IPS-18c (cell line): ENCODE data around the gene KRTAP9-8.
"Not testable (repeated sequence)": the region's sequence is repeated elsewhere in the genome, so short reads cannot be mapped to it uniquely, and the experiment has no call there.

Source experiments
- H3K4me3 ChIP-seq: 2 replicates; pipeline ENCODE4 v1.7.0; 2013; ENCODE audit warnings: low read depth, mild to moderate bottlenecking, low read length, moderate library complexity; ENCODE audit not compliant: insufficient read depth
- H3K9me3 ChIP-seq: one replicate; pipeline ENCODE4 v1.6.1; 2013; ENCODE audit warnings: mild to moderate bottlenecking, low read length, moderate library complexity; ENCODE audit not compliant: control insufficient read depth, insufficient read depth

Gene KRTAP9-8, protein sequence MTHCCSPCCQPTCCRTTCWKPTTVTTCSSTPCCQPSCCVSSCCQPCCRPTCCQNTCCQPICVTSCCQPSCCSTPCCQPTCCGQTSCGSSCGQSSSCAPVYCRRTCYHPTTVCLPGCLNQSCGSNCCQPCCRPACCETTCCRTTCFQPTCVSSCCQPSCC

DNA sequence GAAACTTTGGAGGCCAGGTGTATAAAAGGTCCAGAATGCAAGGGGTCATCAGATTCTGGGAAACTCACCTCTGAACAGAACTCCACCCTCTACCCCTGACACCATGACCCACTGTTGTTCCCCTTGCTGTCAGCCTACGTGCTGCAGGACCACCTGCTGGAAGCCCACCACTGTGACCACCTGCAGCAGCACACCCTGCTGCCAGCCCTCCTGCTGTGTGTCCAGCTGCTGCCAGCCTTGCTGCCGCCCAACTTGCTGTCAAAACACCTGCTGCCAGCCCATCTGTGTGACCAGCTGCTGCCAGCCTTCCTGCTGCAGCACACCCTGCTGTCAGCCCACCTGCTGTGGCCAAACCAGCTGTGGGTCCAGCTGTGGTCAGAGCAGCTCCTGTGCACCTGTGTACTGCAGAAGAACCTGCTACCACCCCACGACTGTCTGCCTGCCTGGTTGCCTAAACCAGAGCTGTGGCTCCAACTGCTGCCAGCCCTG lies at the start of gene KRTAP9-8:
Gene KRTAP9-8, plus strand, starts transcription at position 51 of the 489 bp plus-strand sequence. Its CDS starts 53 bp downstream, at position 104.
- not testable (repeated sequence) for H3K9me3 ChIP-seq, H3K4me3 ChIP-seq

DNA sequence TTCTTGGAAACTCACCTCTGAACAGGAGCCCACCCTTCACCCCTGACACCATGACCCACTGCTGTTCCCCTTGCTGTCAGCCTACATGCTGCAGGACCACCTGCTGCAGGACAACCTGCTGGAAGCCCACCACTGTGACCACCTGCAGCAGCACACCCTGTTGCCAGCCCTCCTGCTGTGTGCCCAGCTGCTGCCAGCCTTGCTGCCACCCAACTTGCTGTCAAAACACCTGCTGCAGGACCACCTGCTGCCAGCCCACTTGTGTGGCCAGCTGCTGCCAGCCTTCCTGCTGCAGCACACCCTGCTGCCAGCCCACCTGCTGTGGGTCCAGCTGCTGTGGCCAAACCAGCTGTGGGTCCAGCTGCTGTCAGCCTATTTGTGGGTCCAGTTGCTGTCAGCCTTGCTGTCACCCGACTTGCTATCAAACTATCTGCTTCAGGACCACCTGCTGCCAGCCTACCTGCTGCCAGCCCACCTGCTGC lies 47.9 kb upstream of the KRTAP9-8 start, which contains the start of gene KRTAP9-1:
Gene KRTAP9-1, plus strand, starts transcription at position 51 of the 482 bp plus-strand sequence. Its CDS starts 0 bp downstream, at position 51.
- H3K4me3 ChIP-seq, H3K9me3 ChIP-seq: not testable (repeated sequence)

DNA sequence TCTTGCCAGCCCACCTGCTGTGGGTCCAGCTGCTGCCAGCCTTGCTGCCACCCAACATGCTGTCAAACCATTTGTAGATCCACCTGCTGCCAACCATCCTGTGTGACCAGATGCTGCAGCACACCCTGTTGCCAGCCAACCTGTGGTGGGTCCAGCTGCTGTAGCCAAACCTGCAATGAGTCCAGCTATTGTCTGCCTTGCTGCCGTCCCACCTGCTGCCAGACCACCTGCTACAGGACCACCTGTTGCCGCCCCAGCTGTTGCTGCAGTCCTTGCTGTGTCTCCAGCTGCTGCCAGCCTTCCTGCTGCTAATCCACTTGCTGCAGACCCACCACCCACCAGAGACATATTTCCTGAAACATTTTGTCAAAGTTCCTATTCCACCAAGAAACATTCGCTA lies 47.5 kb upstream of the KRTAP9-8 start:
- Histone ChIP-seq H3K9me3 (peaks cover 2% of the 10 kb centered on the region), H3K4me3 (no peak overlapping the region)

DNA sequence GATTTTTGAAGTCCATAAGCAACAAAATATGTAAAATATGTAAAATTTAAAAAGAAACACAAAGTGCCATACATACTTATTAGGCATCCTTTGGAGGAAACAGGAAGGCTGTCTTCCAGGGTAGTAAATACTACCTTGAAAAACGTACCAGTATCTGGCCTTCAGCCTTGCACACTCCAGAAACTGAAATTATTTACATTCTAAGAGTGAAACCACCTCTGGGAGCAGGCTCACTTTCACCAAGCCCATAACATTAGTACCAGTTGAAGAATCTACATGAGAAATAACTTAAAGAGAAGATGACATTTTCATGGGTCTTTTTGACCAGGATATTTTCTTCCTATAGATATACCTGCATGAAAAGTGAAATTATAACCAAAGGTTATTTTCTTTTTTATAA lies 41.7 kb upstream of the KRTAP9-8 start:
- H3K9me3 ChIP-seq, result peaks cover 2% of the 10 kb centered on the region
- no peak overlapping the region for H3K4me3 ChIP-seq

- Histone ChIP-seq H3K4me3 (no peak overlapping the region), H3K9me3 (peaks cover 2% of the 10 kb centered on the region)
Measured at GRCh38 chr17:41199421-41200078, 38.2 kb upstream of the KRTAP9-8 start.

- no peaks in the 10 kb centered on the region for H3K9me3 ChIP-seq
- H3K4me3 ChIP-seq, result no peak overlapping the region
Measured at GRCh38 chr17:41211845-41212466, 25.8 kb upstream of the KRTAP9-8 start.

DNA sequence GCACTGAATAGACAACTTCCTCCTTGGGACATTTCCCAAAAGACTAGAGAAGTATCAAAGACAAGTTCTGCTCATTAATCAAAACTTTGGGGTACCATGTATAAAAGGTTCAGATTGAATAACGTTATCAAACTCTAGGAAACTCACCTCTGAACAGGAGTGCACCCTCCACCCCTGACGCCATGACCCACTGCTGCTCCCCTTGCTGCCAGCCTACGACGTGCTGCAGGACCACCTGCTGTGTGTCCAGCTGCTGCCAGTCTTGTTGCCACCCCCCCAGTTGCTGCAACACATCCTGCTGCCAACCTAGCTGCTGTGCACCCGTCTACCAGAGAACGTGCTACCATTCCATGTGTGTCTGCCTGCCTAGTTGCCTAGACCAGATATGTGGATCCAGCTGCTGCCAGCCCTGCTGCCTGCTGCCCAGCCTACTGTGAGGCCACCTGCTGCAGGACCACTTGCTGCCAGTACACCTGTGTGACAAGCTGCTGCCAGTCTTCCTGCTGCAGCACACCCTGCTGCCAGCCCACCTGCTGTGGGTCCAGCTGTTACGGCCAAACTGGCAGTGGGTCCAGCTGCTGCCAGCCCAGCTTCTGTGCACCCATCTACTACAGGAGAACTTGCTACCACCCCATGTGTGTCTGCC lies 25.2 kb upstream of the KRTAP9-8 start:
- H3K9me3 ChIP-seq, result no peaks in the 10 kb centered on the region

DNA sequence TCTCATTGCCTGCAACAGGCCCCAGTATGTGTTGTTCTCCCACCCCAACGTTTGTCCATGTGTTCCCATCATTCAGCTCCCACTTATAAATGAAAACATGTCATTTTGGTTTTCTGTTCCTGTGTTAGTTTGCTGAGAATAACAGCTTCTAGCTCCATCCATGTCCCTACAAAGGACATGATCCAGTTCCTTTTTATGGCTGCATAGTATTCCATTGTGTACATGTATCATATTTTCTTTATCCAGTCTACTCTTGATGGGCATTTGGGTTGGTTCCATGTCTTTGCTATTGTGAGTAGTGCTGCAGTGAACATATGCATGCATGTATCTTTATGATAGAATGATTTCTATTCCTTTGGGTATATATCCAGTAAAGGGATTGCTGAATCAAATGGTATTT lies 22.1 kb upstream of the KRTAP9-8 start:
- H3K4me3 ChIP-seq, result no peak overlapping the region
- H3K9me3 ChIP-seq, result no peaks in the 10 kb centered on the region

More for the DNA sequence above, 25.2 kb upstream of the KRTAP9-8 start:
- H3K4me3 ChIP-seq, result no peak overlapping the region

DNA sequence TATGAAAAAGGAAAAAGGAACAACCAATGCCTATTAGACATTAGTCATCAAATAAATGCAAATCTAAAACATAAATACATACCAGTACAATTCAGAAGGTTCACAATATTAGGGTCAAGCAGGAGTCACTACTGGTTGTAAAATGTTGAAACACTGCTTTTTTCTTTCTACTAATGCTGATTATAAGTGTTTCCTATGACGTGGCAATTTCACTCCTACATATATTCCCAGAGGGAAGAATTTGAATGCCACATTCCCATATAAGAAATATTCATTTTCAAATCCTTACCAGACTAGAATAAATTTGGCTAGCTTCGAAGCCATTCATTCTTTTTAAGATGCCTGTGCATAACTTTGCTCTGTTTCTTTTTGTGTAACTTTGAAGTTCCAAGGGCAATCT lies 14.0 kb upstream of the KRTAP9-8 start:
- H3K9me3 ChIP-seq, result no peaks in the 10 kb centered on the region

DNA sequence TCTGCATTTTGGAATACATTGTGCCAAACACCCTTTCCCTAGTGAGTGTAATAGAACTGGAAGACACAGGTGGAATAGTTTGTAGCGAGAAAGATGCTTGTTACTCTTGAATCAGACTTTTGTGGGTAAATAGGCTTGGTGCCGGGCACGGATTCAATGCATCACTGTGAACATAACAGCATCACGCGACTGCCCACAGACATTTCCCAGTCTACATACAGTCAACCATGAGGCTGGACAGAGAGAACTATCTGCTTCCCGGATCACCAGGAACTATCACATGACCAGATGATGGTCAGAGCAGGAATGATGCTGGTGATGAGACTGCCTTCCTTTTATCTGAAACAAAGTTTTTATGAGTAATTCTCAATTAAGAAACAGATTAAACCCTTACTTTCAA lies 11.7 kb upstream of the KRTAP9-8 start:
- no peaks in the 10 kb centered on the region for H3K9me3 ChIP-seq
- H3K4me3 ChIP-seq, result no peak overlapping the region

More for the DNA sequence above, 14.0 kb upstream of the KRTAP9-8 start:
- no peak overlapping the region for H3K4me3 ChIP-seq

DNA sequence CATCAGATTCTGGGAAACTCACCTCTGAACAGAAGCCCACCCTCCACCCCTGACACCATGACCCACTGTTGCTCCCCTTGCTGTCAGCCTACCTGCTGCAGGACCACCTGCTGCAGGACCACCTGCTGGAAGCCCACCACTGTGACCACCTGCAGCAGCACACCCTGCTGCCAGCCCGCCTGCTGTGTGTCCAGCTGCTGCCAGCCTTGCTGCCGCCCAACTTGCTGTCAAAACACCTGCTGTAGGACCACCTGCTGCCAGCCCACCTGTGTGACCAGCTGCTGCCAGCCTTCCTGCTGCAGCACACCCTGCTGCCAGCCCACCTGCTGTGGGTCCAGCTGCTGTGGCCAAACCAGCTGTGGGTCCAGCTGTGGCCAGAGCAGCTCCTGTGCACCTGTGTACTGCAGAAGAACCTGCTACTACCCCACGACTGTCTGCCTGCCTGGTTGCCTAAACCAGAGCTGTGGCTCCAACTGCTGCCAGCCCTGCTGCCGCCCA lies 11.2 kb upstream of the KRTAP9-8 start, which contains the start of gene KRTAP9-2:
Gene KRTAP9-2, plus strand, starts transcription at position 51 of the 498 bp plus-strand sequence. Its CDS starts 7 bp downstream, at position 58.
- H3K4me3 ChIP-seq, result not testable (repeated sequence)

DNA sequence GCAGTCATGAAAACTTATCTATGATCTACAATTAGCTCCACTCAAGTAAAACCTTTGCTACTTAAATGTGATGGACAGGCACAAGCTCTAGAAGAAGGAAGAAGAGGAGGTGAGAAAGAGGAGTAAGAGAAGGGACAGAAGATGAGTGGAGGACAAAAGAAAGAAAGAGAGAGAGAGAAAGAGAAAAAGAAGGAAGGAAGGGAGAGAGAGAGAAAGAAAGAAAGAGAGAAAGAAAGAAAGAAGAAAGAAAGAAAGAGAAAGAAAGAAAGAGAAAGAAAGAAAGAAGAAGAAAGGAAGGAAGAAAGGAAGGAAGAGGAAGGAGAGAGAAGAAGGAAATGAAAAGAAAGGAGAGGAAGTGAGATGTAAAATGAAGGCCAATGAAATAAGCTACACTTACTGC lies 7.7 kb upstream of the KRTAP9-8 start:
- H3K9me3 ChIP-seq, result no peaks in the 10 kb centered on the region
- H3K4me3 ChIP-seq, result no peak overlapping the region

More for the DNA sequence above, 11.2 kb upstream of the KRTAP9-8 start, which contains the start of gene KRTAP9-2:
- H3K9me3 ChIP-seq, result not testable (repeated sequence)

GRCh38 chr17:41231731-41232130 lies 6.1 kb upstream of the KRTAP9-8 start:
- H3K4me3 ChIP-seq, result no peak overlapping the region
- no peaks in the 10 kb centered on the region for H3K9me3 ChIP-seq

- not testable (repeated sequence) for H3K9me3 ChIP-seq, H3K4me3 ChIP-seq
Measured at GRCh38 chr17:41232399-41233105, 5.2 kb upstream of the KRTAP9-8 start, which contains the start of gene KRTAP9-3. KRTAP9-3 (plus strand) TSS chr17:41232449; CDS start chr17:41232502, 53 bp downstream.

- not testable (repeated sequence) for H3K9me3 ChIP-seq, H3K4me3 ChIP-seq
Measured at GRCh38 chr17:41237116-41237515, 683 bp upstream of the KRTAP9-8 start.

DNA sequence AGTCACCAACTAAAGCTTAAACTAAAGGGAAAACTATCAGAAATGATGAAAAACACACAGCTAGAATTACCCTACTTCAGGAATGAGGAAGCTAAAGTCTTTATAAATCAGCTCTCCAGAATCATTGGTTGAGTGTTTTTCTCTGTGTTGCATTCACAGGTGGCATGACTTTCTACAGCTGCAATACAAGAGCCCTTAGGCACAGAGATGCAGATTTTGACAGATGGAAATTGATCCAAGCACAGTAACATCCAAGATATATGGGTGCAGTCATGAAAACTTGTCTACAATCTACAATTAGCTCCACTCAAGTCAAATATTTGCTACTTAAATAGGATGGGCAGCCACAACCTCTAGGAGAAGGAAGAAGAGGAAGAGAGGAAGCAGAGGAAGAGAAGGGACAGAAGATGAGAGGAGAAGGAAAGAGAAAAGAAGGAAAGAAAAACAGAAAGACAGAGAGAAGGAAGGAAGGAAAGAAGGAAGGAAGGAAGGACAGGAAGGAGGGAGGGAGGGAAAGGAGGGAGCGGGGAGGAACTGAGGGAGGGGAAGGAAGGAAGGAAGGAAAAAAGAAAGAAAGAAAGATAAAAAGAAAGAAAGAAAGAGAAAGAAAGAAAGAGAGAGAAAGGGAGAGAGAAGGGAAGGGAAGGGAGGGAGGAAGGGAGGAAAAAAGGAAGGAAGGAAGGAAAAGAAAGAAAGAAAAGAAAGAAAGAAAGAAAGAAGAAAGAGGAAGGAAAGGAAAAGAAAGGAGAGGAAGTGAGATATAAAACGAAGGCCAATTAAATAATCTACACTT lies 9.4 kb downstream of the KRTAP9-8 start:
- not testable (repeated sequence) for H3K9me3 ChIP-seq, H3K4me3 ChIP-seq
